Astrocyte (in vitro differentiated cells and primary cell): Measurements from ENCODE around the gene ADAD1. TPM values are rescaled to one million over a fixed set of nuclear protein-coding genes. Genes with fewer than 3 reads are reported as not detected.
A peak's percentile ranks its signal among the peaks of the same experiment; 100 is the strongest.

ENCODE experiments used
- DNase-seq: peaks from one replicate; pipeline ENCODE4 v3.0.0-alpha.2; 2010; ENCODE audit warnings: low read depth
- FAIRE-seq: peaks from 2 replicates; lab custom pipeline; 2011; peaks lifted over from hg19 to GRCh38; lab: Jason Lieb, UNC
- H2AFZ ChIP-seq: 2 replicates; pipeline ENCODE4 v1.6.0; 2012; ENCODE audit warnings: low read depth, low read length, inconsistent platforms
- H3K27ac ChIP-seq: 2 replicates; pipeline ENCODE4 v1.5.1; 2011; ENCODE audit warnings: low read depth, low read length, inconsistent platforms
- H3K27me3 ChIP-seq: 2 replicates; pipeline ENCODE4 v1.6.0; 2011; ENCODE audit warnings: low read length, inconsistent platforms; ENCODE audit not compliant: insufficient read depth
- H3K36me3 ChIP-seq: 2 replicates; pipeline ENCODE4 v1.5.1; 2011; ENCODE audit warnings: low read length, inconsistent platforms; ENCODE audit not compliant: insufficient read depth
- H3K4me1 ChIP-seq: 2 replicates; pipeline ENCODE4 v1.5.1; 2011; ENCODE audit warnings: low read length, inconsistent platforms; ENCODE audit not compliant: insufficient read depth
- H3K4me2 ChIP-seq: 2 replicates; pipeline ENCODE4 v1.6.0; 2012; ENCODE audit warnings: low read length, inconsistent platforms
- H3K4me3 ChIP-seq: 2 replicates; pipeline ENCODE4 v1.5.1; 2011; ENCODE audit warnings: low read depth, mild to moderate bottlenecking, low read length, inconsistent platforms; ENCODE audit not compliant: insufficient read depth
- H3K79me2 ChIP-seq: 2 replicates; pipeline ENCODE4 v1.6.0; 2012; ENCODE audit warnings: mild to moderate bottlenecking, low read length, inconsistent platforms; ENCODE audit not compliant: insufficient read depth
- H3K9ac ChIP-seq: 2 replicates; pipeline ENCODE4 v1.6.0; 2012; ENCODE audit warnings: mild to moderate bottlenecking, low read length, inconsistent platforms
- H3K9me3 ChIP-seq: 2 replicates; pipeline ENCODE4 v1.5.1; 2012; ENCODE audit warnings: low read depth, mild to moderate bottlenecking, low read length, inconsistent platforms; ENCODE audit not compliant: insufficient read depth
- H4K20me1 ChIP-seq: 2 replicates; pipeline ENCODE4 v1.6.0; 2012; ENCODE audit warnings: low read length, inconsistent platforms; ENCODE audit not compliant: insufficient read depth
- H3K27ac Mint-ChIP-seq: one replicate; pipeline ENCODE4 v1.8.0; 2021; ENCODE audit warnings: mild to moderate bottlenecking, mixed read lengths; ENCODE audit not compliant: unreplicated experiment
- H3K27me3 Mint-ChIP-seq: one replicate; pipeline ENCODE4 v1.8.0; 2021; ENCODE audit warnings: low read depth, mixed read lengths; ENCODE audit not compliant: unreplicated experiment
- H3K36me3 Mint-ChIP-seq: one replicate; pipeline ENCODE4 v1.8.0; 2021; ENCODE audit warnings: low read depth, mixed read lengths; ENCODE audit not compliant: unreplicated experiment
- H3K4me1 Mint-ChIP-seq: one replicate; pipeline ENCODE4 v1.8.0; 2021; ENCODE audit warnings: low read depth, mixed read lengths; ENCODE audit not compliant: unreplicated experiment
- H3K4me3 Mint-ChIP-seq: one replicate; pipeline ENCODE4 v1.8.0; 2021; ENCODE audit warnings: mild to moderate bottlenecking, moderate library complexity, mixed read lengths; ENCODE audit not compliant: unreplicated experiment
- H3K9me3 Mint-ChIP-seq: one replicate; pipeline ENCODE4 v1.8.0; 2021; ENCODE audit warnings: mild to moderate bottlenecking, mixed read lengths; ENCODE audit not compliant: unreplicated experiment
- EZH2 ChIP-seq: IDR thresholded peaks from 2 replicates; pipeline ENCODE4 v1.6.1; 2012; ENCODE audit warnings: mild to moderate bottlenecking, low read length, inconsistent platforms; ENCODE audit not compliant: insufficient read depth
- total RNA-seq: library from RNA; stranded (reverse); gene quantifications from 2 replicates; pipeline ENCODE4 v1.2.1, GENCODE V29; 2021
- TF ChIP-seq, protein P1 (sequence below): IDR thresholded peaks from 2 replicates; pipeline ENCODE4 v1.5.1; 2011; ENCODE audit warnings: low read depth, mild to moderate bottlenecking, inconsistent platforms, low read length, moderate library complexity; ENCODE audit not compliant: insufficient read depth

ADAD1 gene
- total RNA-seq, 1 donor from 2014 or later = not detected

DNA sequence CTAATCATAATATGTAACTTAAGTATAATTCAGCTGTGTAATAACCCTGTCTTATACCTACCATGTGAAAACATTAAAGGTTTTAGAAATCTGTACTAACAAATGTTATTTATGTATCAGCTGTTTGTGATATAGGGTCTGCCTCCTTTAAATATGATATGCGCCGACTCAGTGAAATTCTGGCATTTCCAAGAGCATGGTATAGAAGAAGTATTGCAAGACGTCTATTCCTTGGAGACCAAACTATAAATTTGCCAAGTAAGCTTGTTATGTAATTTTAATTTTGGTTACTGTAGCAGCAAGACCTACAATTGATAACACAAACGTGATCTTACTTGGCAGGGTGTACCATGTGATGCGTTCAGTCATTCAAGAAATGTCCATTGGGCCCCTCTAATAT lies 32.3 kb upstream of the ADAD1 start:
- H3K9ac ChIP-seq = no peak overlapping the region
- no peak overlapping the region for H3K4me3 ChIP-seq
- FAIRE-seq (no peak), DNase-seq (no peak)
- Mint-ChIP-seq H3K4me1 (peaks cover 6% of the 10 kb centered on the region), H3K27ac (no peak overlapping the region), H3K4me3 (no peak overlapping the region), H3K9me3 (no peaks in the 10 kb centered on the region), H3K36me3 (peaks cover 1% of the 10 kb centered on the region), H3K27me3 (no peaks in the 10 kb centered on the region)
- H4K20me1 ChIP-seq = no peaks in the 10 kb centered on the region
- H3K36me3 ChIP-seq = peaks cover 15% of the 10 kb centered on the region
- no peak overlapping the region for H3K27ac ChIP-seq
- H3K27me3 ChIP-seq = no peaks in the 10 kb centered on the region
- no peak overlapping the region for H2AFZ ChIP-seq
- no peak for TF ChIP-seq EZH2
- TF ChIP-seq, protein P1, sequence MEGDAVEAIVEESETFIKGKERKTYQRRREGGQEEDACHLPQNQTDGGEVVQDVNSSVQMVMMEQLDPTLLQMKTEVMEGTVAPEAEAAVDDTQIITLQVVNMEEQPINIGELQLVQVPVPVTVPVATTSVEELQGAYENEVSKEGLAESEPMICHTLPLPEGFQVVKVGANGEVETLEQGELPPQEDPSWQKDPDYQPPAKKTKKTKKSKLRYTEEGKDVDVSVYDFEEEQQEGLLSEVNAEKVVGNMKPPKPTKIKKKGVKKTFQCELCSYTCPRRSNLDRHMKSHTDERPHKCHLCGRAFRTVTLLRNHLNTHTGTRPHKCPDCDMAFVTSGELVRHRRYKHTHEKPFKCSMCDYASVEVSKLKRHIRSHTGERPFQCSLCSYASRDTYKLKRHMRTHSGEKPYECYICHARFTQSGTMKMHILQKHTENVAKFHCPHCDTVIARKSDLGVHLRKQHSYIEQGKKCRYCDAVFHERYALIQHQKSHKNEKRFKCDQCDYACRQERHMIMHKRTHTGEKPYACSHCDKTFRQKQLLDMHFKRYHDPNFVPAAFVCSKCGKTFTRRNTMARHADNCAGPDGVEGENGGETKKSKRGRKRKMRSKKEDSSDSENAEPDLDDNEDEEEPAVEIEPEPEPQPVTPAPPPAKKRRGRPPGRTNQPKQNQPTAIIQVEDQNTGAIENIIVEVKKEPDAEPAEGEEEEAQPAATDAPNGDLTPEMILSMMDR = no peak
- no peaks in the 10 kb centered on the region for H3K79me2 ChIP-seq
- H3K4me1 ChIP-seq = peaks cover 6% of the 10 kb centered on the region
- no peaks in the 10 kb centered on the region for H3K9me3 ChIP-seq
- H3K4me2 ChIP-seq = no peak overlapping the region

DNA sequence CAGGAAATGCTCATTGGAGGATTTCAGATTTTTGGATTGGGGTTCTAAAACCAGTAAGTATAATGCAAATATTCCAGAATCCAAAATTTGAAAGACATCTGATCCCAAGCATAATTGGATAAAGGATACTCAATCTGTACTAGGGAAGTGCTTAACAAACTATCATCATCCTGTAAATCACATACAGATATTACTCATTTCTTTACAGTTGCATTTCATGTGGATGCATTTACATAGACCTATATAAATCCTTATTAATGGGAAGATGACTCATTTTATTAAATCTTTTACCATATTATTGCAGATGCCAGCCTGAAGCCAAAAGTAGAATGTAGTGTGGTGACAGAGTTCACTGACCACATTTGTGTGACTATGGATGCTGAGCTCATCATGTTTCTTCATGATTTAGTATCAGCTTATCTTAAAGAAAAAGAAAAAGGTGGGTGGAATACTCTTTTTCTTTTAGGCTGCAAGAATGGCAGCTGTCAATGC lies 22.4 kb upstream of the ADAD1 start:
- TF ChIP-seq, protein P1 = no peak
- no peak for TF ChIP-seq EZH2
- peaks cover 8% of the 10 kb centered on the region for H3K36me3 Mint-ChIP-seq
- Histone ChIP-seq H3K4me2 (no peak overlapping the region), H3K9me3 (no peaks in the 10 kb centered on the region), H4K20me1 (no peaks in the 10 kb centered on the region), H3K4me3 (no peak overlapping the region), H3K9ac (no peak overlapping the region), H3K27me3 (no peaks in the 10 kb centered on the region), H2AFZ (no peak overlapping the region), H3K27ac (no peak overlapping the region), H3K36me3 (no peaks in the 10 kb centered on the region), H3K79me2 (no peaks in the 10 kb centered on the region), H3K4me1 (no peaks in the 10 kb centered on the region)
- no peaks in the 10 kb centered on the region for H3K9me3 Mint-ChIP-seq
- H3K27me3 Mint-ChIP-seq = no peaks in the 10 kb centered on the region
- no peak for FAIRE-seq
- H3K4me1 Mint-ChIP-seq = no peaks in the 10 kb centered on the region
- H3K4me3 Mint-ChIP-seq = no peak overlapping the region
- no peak for DNase-seq
- H3K27ac Mint-ChIP-seq = no peak overlapping the region

DNA sequence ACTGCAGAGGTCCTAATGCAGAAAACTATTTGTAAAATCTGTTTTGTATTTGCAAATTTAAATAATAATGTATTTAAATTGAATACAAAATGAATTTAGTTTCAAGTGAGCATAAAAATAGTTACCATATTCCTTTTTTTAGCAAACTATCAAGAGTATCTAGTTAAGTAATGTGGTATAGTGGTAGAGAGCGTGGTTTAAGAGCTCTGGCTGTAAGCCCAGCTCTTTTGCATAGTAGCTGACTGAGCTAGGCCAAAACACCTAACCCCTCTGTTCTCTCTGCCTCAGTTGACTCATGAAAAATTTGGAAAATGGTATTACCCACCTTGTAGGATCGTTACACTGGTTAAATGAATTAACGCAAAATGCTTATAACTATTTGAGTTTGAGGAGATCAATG lies 18.1 kb upstream of the ADAD1 start:
- H3K4me3 ChIP-seq = no peak overlapping the region
- H3K9me3 ChIP-seq = no peaks in the 10 kb centered on the region
- H3K4me3 Mint-ChIP-seq = no peak overlapping the region
- H3K27ac Mint-ChIP-seq = no peak overlapping the region
- H3K36me3 ChIP-seq = peaks cover 3% of the 10 kb centered on the region
- FAIRE-seq (no peak), DNase-seq (peak; percentile 4)
- no peaks in the 10 kb centered on the region for H4K20me1 ChIP-seq
- no peaks in the 10 kb centered on the region for H3K79me2 ChIP-seq
- H3K4me2 ChIP-seq = no peak overlapping the region
- H3K4me1 Mint-ChIP-seq = no peaks in the 10 kb centered on the region
- no peak overlapping the region for H3K27ac ChIP-seq
- H3K9me3 Mint-ChIP-seq = no peaks in the 10 kb centered on the region
- no peak overlapping the region for H3K9ac ChIP-seq
- H3K4me1 ChIP-seq = no peaks in the 10 kb centered on the region
- no peaks in the 10 kb centered on the region for H3K27me3 ChIP-seq
- TF ChIP-seq, protein P1 = no peak
- no peak for TF ChIP-seq EZH2
- H3K36me3 Mint-ChIP-seq = peaks cover 3% of the 10 kb centered on the region
- no peaks in the 10 kb centered on the region for H3K27me3 Mint-ChIP-seq
- no peak overlapping the region for H2AFZ ChIP-seq
